Stimulated activated CD8-positive, alpha-beta memory T cell treated with anti-CD3 and anti-CD28 coated beads, Interleukin-2, amount 100 ng/mL, for 48 hours (primary cell): Measurements from ENCODE around the gene GUCD1.

Source experiments
- DNase-seq, 2 donors: peaks; one replicate each; pipeline ENCODE4 v3.0.0-alpha.2; 2020; ENCODE audit warnings: low read depth in 2 of 2

Gene GUCD1

DNA sequence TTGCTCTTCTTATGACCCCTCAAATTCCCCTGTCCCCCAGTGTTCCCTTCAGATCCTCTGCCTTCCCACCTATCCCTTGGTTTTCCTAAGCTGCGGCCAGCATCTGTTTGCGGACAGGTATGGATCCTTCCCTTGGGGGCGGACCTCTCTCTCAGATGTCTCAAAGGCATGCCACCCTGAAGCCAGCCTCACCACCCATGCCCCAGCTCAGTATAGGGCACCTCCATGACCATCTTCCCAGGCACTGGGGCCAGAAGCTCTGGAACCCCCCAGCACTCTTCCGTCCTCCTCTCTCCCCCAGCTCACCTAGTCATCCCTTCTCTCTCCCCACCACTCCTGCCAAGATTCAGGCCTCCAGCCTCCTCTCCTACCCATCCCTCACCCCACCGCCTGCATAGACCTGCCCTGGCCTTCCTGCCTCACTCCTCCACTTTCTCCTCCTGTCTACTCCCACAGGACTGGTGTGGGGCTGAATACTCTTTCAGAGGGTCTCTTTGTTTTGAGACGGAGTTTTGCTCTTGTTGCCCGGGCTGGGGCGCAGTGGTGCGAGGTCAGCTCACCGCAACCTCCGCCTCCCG is 35.7 kb upstream of the GUCD1 start:
- DNase-seq = no peak

DNA sequence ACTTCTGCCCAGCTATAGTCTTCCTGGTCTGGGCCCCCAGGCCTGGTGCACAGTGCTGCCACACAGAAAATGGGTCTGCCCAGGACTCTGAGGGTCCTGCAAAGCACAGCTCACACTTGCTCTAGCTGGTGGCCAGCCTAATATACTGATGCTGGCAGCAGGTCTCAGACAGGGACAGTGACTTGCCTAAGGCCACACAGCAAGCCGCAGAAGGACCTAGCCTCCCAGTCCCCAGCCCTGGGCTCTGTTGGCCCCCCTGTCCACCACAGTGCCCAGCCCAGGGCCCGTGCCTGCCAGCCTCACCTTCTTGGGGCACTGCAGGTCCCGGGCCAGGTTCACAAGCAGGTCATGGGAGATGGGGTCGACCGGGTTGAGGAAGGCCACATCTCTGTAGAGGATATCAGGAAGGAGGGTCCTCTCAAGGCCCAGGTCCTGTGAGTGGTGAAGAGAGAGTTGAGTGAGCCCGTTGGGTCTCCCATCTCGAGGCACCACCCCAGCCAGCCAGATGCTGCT is 34.6 kb upstream of the GUCD1 start:
- no peak for DNase-seq

DNA sequence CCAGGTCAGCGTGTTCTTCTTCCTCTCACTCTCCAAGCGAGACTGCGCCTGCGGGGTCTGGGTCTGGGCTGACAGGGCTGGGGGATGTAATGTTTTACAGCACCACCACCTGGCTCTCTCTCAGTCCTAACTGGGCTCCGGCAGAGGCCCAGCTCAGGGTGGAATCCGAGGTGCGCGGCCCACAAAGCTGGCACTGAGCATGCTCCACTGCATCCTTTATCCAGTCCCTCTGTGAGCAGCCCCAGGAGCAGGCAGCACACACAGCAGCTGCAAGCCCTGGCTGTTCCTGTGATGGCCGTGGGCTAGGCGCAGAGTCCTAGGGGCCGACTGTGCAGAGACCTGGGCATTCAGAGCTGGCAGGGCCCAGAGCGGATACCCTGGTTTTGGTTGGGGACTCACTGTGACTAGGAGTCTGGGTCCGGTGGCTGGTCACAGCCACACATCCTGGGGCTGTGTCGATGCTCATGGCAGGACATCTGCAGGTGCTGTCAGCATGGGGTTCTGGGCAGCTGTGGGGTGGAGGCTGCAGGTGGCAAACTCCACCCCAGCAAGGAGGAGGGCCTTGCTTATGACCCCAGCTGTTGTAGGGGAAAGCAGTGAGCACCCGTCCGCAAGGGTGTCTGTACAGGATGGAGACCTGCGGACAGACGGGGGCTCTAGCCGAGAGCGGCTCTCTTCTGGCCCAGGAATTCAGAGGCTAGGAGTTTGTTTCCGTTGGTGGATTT is 34.0 kb upstream of the GUCD1 start:
- no peak for DNase-seq

- DNase-seq = no peak
Measured at GRCh38 chr22:24588381-24588756, 33.4 kb upstream of the GUCD1 start.

GRCh38 chr22:24587948-24588347 is 33.0 kb upstream of the GUCD1 start:
- DNase-seq = no peak

DNA sequence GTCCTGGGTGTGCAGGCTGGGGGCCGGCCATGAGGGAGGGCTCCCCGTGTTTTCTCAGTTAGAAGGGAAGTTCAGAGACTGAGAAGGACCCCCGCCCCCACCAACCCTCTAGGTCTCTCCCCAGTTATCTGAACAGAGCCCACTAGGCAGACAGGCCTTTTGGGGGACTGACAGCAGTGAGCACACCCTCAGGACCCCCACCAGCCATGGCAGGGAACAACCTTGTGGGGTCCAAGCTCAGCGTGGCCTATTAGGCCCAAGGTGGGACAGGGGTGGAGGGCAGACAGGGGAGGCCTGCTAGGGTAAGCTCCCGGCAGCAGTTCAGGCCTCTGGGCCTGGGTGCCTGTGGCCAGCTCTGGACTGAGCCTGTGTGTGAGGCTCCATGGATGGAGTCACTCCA is 32.3 kb upstream of the GUCD1 start:
- DNase-seq = no peak

GRCh38 chr22:24585927-24586546 is 31.1 kb upstream of the GUCD1 start:
- no peak for DNase-seq

DNA sequence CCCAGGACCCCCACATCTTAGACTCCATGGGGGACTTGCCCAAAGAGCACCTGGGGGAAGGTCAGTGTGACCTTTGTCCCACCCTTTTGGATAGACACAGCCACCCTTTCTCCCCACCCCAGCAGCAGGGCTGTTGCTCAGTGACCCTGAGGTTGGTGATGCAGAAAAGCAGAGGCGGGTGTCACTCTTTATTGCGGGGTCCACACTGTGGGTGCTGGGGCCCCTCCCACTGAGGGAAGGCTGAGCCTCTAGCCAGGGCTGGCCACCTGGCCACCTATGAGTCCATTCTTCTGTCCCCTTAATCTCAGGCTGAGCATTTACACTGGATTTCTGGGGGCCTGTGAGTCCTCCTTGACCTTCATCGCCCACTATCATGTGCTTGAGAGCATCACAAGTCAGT is 30.5 kb upstream of the GUCD1 start:
- DNase-seq = no peak

DNA sequence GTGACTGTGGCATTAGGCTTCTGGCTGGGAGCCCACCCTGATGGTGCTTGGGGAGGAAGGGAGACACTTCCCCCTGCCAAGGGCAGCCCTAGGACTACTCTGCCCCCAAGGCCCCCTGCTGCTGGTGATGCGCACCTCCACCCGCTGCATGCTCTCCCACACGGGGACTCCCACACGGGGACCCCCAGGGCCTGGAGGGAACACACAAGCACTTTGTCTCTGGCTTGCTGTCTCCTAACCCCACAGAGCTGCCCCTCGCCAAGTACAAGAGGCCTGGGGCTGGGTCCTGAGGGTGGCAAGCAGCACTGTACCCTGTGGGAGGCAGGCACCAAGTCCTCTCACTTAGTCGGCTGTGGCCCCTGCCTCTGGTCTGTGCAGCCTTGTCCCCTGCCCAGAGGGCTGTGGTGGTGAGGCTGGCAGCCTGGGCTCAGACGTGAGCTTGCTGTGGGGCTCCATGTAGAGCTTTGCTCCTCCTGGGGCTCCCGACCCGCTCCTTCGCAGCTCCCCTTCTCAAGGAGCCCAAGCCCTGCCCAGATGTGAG is 30.0 kb upstream of the GUCD1 start:
- DNase-seq = no peak

DNA sequence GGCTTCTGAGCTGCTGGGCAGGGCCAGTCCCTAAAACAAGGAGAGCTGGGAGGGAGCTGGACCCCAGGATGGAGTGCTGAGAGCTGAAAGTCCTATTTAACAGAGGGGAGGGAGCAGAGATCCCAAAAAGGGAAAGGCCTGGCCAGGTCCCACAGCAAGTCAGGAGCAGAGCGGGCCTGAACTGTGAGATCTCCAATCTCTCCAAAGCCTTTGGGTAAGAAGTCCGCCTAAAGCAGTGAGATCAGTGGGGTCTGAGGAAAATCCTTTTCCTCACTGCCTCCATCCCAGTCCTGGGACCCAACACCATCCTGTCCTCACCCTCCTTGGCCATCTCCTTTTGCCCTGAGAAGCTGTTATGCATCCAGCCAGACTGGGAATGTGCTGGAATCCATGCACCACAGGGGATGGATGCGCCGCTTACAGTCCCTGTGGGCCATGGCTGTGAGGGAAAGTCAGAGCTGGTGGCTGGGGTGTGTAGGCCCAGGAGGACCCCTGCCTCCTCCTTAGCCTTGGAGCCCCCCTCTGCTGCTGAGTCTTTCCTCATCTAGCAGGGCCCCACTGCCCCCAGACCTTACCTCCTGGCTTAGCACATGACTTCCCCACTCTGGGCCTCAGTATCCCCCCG is 29.3 kb upstream of the GUCD1 start:
- no peak for DNase-seq

- DNase-seq = no peak
Measured at GRCh38 chr22:24583221-24584165, 28.6 kb upstream of the GUCD1 start.

DNA sequence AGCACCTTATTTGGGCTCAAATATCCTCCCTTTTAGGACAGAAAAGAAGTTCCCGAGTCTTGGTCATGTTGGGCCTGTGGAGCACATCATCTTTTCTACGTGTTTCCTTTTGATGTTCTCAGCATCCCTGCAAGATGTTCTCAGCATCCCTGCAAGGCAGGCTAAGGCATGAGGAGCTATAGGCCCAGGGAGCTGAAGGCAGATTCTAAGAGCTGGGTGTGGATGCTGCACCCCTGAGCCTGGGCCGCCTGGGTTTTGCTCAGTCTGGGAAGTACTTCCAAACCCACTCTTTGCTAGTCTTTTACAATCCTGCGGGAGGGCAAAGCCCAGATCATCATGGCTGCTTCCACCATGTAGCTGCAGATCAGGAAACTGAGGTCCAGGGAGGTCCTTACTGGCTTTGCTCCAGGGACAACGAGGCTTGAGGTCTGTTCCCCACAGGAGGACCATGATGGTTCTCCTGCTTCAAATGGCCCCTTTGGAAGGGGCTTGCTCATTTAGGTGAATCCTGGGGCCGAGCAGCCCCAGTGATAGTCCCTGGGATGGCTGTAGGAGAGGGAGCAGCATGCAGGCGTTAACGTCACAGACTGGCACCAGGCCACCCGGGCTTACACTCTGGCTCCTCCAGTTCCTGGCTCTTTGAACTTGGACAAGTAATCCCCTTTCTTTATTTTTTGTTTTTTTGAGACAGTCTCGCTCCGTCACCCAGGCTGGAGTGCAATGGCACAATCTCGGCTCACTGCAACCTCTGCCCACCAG is 27.3 kb upstream of the GUCD1 start:
- no peak for DNase-seq

DNA sequence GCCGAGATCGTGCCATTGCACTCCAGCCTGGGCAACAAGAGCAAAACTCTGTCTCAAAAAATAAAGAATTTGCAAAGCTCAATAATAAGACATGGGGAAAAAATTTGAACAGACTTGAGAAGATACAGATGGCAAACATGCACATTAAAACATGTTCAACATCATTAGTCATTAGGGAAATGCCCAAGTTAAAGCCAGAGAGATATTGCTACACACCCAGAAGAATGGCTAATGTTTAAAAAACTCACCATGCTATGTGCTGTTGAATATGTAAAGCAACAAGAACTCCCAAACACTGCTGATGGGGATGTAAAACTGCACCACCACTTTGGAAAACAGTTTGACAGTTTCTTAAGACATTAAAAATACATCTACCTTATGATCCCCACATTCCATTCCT is 25.3 kb upstream of the GUCD1 start:
- DNase-seq = no peak

- no peak for DNase-seq
Measured at GRCh38 chr22:24579258-24579601, 24.3 kb upstream of the GUCD1 start.

- DNase-seq = no peak
Measured at GRCh38 chr22:24578355-24579257, 23.7 kb upstream of the GUCD1 start.

DNA sequence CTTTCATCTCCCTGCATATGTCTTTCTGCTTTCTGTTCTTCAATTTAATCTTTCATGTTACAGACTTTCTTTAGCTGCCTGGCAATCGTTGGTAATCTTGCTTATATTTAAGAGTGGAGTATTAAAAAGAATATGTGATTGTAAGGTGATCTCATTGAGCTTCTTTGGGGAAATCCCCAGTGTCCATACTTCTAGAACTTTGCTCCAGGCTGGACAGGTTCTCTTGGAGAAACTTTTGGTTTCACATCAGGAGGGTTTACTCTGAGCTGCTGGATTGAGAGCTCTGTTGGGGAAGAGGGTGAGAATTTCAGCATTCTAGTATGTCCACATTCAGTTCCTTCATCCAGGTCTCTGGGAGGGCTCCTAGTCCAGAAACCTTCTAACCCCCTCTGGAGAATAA is 21.8 kb upstream of the GUCD1 start:
- DNase-seq = no peak

DNA sequence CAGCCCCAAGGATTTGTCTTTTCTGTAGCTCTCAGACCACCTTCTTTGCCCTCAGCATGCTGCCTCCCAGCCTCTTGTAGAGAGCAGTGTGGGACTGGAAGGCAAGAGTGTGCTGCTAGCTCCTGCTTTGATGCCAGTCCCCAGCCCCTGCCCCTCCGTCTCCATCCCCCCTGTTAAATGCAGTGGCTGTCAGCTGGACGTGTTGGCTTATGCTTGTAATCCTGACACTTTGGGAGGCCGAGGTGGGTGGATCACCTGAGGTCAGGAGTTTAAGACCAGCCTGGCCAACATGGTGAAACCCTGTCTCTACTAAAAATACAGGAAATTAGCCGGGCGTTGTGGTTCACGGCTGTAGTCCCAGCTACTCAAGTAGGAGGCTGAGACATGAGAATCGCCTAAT is 16.3 kb upstream of the GUCD1 start:
- no peak for DNase-seq

DNA sequence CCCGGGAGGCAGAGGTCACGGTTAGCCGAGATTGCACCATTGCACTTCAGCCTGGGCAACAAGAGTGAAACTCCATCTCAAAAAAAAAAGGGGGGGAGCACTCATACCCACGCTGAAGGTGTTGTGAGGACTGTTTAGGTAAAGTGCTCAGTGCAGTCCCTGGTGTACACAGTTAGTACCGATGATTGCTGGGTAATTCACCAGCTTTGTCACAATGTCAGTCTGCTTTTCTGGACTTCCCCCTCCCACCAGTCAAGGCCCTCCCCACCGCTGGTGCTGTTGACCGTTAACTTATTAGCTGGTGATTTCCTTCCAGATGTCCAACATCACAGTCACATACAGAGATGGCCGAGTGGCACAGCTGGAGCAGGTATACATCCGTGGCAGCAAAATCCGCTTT is 12.7 kb upstream of the GUCD1 start:
- DNase-seq = no peak

DNA sequence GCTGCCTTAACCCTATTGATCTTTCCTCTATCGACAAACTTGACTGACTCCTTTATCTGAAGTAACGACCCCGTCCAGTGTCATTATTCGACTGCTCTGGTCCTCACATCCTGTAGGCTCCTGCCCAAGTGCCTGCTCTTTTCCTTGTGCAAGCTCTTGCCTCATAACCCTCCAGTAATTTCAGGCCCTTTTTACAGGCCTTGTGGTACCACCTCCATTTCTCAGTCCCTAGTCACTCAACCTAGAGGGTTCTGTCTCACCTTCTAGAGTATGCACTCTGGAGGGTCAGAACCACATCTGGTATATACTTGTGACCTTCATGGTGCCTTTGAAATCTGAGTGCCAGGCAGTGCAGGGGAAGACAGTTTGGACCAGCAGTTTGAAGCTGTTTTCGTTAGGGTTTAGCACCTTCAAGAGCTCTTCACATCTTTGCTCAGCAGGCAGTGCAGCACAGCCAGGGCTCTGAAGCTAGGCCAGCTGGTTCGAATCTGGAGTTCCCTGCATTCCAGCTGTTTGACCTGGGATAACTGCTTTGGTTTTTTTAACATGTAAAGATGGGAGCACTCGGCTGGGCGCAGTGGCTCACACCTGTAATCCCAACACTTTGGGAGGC is 12.1 kb upstream of the GUCD1 start:
- DNase-seq = no peak
